Measurements from ENCODE around the gene SIAH3. TPM values are rescaled to one million over a fixed set of nuclear protein-coding genes. Genes with fewer than 3 reads are reported as not detected.

SIAH3 gene
- total RNA-seq, 2 experiments from 2014 or later = 0.07 to 0.12 TPM

DNA sequence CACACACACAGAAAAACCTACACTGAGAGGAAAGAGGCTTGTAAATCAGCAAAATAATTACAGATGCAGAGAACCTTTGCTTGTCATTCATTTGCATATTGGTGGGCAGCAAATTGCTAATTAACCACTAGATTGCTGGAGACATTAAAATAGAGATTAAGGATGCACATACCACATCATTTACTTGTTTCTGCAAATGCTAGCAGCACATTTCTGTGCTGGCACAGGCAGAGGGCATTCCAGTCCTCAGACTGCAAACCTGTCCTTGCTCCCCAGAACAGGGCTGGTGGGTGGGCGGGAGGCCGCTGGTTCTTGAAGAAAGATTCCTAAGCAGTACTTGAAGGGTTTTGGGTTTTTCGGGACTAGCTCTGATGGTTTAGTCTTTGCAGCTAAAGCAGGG, 941 bp upstream of the SIAH3 start:
- Mint-ChIP-seq H3K4me3 (no peak overlapping the region), H3K27ac (no peak overlapping the region), H3K9me3 (peaks cover 7% of the 10 kb centered on the region), H3K27me3 (ENCODE audit: low read depth) (no peaks in the 10 kb centered on the region), H3K36me3 (ENCODE audit: low read depth) (no peaks in the 10 kb centered on the region), H3K4me1 (ENCODE audit: low read depth) (peaks cover 39% of the 10 kb centered on the region)
- intact Hi-C loops (cut with micrococcal nuclease) = loop anchor here (5.0 kb wide), 2 partner anchors 115 to 200 kb away; partner anchors contain the start of gene ZC3H13
- CTCF ChIA-PET = no interaction called here
- DNase-seq = no peak

- Mint-ChIP-seq H3K9me3 (peaks cover 7% of the 10 kb centered on the region), H3K27me3 (ENCODE audit: low read depth) (no peaks in the 10 kb centered on the region), H3K36me3 (ENCODE audit: low read depth) (no peaks in the 10 kb centered on the region), H3K27ac (no peak overlapping the region), H3K4me1 (ENCODE audit: low read depth) (peaks cover 44% of the 10 kb centered on the region), H3K4me3 (no peak overlapping the region)
- CTCF ChIA-PET = no interaction called here
- intact Hi-C loops (cut with micrococcal nuclease) = loop anchor here (5.0 kb wide), 2 partner anchors 115 to 200 kb away; partner anchors contain the start of gene ZC3H13
- no peak for DNase-seq
These were observed 403 bp upstream of the SIAH3 start for GRCh38 chr13:45851956-45852355.

DNA sequence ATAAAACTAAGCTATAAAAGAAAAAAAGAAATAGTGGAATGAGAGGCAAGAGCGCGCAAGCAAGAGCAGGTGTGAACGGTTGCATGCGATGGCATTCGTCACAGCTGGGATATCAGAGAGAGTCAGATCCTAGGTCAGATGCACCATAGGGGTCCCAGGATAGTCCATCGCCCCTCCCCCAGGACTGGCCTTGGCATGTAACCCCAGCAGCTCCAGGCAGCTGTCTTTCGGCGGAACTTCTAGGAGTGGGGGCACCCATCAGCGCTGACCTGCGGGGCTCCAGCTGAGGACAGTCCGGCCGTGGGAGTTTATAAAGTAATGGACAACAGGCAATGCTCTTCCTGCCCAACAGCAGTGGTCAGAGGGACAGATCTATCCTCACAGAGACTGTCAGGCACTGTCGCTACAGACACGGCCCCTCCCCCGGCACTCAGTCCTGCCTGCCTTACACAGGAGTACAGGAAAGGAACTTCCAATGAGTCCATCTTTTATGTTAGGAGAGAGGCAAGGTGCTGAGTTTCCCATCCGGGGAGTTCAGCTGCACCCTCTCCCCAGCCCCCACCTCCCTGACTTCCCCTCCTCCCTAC, 1.4 kb downstream of the SIAH3 start:
- Mint-ChIP-seq H3K9me3 (peaks cover 7% of the 10 kb centered on the region), H3K27me3 (ENCODE audit: low read depth) (no peaks in the 10 kb centered on the region), H3K36me3 (ENCODE audit: low read depth) (no peaks in the 10 kb centered on the region), H3K4me3 (peak overlapping the region; percentile 85), H3K4me1 (ENCODE audit: low read depth) (peaks cover 52% of the 10 kb centered on the region), H3K27ac (no peak overlapping the region)
- intact Hi-C loops (cut with micrococcal nuclease) = loop anchor here (5.0 kb wide), 2 partner anchors 117 to 202 kb away; partner anchors contain the start of gene ZC3H13
- peak; percentile 11 for DNase-seq
- CTCF ChIA-PET = interaction anchor here (0.5 to 1.0 kb wide), 2 partner anchors 226 to 357 kb away, joined by 3 read pairs; no protein-coding TSS in a partner anchor

GRCh38 chr13:45849408-45849807, 2.1 kb downstream of the SIAH3 start:
- intact Hi-C loops (cut with micrococcal nuclease) = no loop called here

GRCh38 chr13:45847554-45848224, 3.9 kb downstream of the SIAH3 start:
- peak; percentile 45 for DNase-seq
- CTCF ChIA-PET = interaction anchor here (2.1 kb wide), 1 partner anchor 11 kb away, joined by 7 read pairs; no protein-coding TSS in a partner anchor
- Mint-ChIP-seq H3K4me1 (ENCODE audit: low read depth) (peaks cover 52% of the 10 kb centered on the region), H3K4me3 (peak overlapping the region; percentile 54), H3K27ac (no peak overlapping the region), H3K27me3 (ENCODE audit: low read depth) (no peaks in the 10 kb centered on the region), H3K9me3 (no peaks in the 10 kb centered on the region), H3K36me3 (ENCODE audit: low read depth) (no peaks in the 10 kb centered on the region)
- intact Hi-C loops (cut with micrococcal nuclease) = no loop called here

More at GRCh38 chr13:45849408-45849807, 2.1 kb downstream of the SIAH3 start:
- Mint-ChIP-seq H3K9me3 (peaks cover 6% of the 10 kb centered on the region), H3K36me3 (ENCODE audit: low read depth) (no peaks in the 10 kb centered on the region), H3K27ac (no peak overlapping the region), H3K27me3 (ENCODE audit: low read depth) (no peaks in the 10 kb centered on the region), H3K4me3 (no peak overlapping the region), H3K4me1 (ENCODE audit: low read depth) (peaks cover 52% of the 10 kb centered on the region)
- CTCF ChIA-PET = interaction anchor here (0.5 kb wide), 1 partner anchor 357 kb away, joined by 3 read pairs; no protein-coding TSS in a partner anchor
- no peak for DNase-seq

GRCh38 chr13:45846681-45847080, 4.9 kb downstream of the SIAH3 start:
- no peak overlapping the region for H3K27ac Mint-ChIP-seq
- no peaks in the 10 kb centered on the region for H3K36me3 Mint-ChIP-seq (ENCODE audit: low read depth)
- intact Hi-C loops (cut with micrococcal nuclease) = no loop called here
- CTCF ChIA-PET = interaction anchor here (2.1 kb wide), 1 partner anchor 12 kb away, joined by 7 read pairs; no protein-coding TSS in a partner anchor
- DNase-seq = no peak
- no peak overlapping the region for H3K4me3 Mint-ChIP-seq
- no peaks in the 10 kb centered on the region for H3K27me3 Mint-ChIP-seq (ENCODE audit: low read depth)
- H3K9me3 Mint-ChIP-seq = no peaks in the 10 kb centered on the region
- H3K4me1 Mint-ChIP-seq (ENCODE audit: low read depth) = peaks cover 51% of the 10 kb centered on the region

DNA sequence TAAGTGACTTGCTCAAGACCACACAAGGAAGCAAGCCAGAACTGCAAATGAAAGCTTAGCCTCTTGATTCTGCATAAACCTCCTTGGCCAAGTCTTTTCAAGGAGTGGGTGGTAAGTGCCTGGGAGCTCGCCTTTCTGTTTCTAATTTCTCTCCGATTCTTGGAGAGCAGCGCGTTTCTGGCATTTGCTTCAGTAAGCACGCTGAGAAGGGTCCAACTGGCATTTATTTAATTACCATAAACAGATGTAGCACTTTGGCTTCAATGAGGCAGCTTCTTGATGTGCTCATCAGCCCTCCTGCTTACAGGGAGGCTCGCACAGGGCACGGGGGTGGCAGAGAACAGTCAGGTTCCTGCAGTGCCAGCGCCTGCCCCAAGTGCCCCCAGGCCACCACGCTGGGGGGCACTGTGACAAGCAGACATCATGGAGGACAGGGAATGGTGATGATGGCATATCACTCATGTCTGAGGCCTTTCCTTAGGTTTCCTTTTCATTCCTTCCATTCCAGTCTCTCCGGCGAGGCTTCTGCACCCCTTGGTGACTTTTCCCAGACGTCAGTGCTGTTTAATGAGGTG, 13.3 kb downstream of the SIAH3 start:
- no peak overlapping the region for H3K4me3 Mint-ChIP-seq
- H3K36me3 Mint-ChIP-seq (ENCODE audit: low read depth) = no peaks in the 10 kb centered on the region
- DNase-seq = no peak
- no peaks in the 10 kb centered on the region for H3K9me3 Mint-ChIP-seq
- H3K27me3 Mint-ChIP-seq (ENCODE audit: low read depth) = no peaks in the 10 kb centered on the region
- CTCF ChIA-PET = no interaction called here
- no peaks in the 10 kb centered on the region for H3K4me1 Mint-ChIP-seq (ENCODE audit: low read depth)
- H3K27ac Mint-ChIP-seq = no peak overlapping the region
- intact Hi-C loops (cut with micrococcal nuclease) = no loop called here

DNA sequence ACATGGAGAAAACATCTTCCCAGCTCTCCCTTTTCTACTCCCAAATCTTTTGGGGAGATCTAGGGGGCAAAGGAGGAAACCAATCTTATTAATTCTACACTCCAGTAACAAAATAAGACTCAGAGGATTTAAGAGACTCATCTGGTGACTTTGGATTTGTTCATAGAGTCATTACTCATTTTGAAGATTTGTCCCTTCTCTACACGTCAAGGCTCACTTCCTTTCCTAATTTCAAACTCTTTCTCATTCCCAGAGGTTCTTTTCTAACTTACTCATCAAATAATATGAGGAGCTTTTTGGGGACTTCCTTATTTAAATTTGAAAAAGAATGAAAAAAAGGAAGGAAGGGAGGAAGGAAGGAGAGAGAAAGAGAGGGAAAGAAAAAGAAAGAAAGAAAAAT, 14.4 kb downstream of the SIAH3 start:
- Mint-ChIP-seq H3K4me3 (no peak overlapping the region), H3K4me1 (ENCODE audit: low read depth) (no peaks in the 10 kb centered on the region), H3K27me3 (ENCODE audit: low read depth) (no peaks in the 10 kb centered on the region), H3K9me3 (no peaks in the 10 kb centered on the region), H3K27ac (no peak overlapping the region), H3K36me3 (ENCODE audit: low read depth) (no peaks in the 10 kb centered on the region)
- CTCF ChIA-PET = no interaction called here
- DNase-seq = no peak
- intact Hi-C loops (cut with micrococcal nuclease) = no loop called here

DNA sequence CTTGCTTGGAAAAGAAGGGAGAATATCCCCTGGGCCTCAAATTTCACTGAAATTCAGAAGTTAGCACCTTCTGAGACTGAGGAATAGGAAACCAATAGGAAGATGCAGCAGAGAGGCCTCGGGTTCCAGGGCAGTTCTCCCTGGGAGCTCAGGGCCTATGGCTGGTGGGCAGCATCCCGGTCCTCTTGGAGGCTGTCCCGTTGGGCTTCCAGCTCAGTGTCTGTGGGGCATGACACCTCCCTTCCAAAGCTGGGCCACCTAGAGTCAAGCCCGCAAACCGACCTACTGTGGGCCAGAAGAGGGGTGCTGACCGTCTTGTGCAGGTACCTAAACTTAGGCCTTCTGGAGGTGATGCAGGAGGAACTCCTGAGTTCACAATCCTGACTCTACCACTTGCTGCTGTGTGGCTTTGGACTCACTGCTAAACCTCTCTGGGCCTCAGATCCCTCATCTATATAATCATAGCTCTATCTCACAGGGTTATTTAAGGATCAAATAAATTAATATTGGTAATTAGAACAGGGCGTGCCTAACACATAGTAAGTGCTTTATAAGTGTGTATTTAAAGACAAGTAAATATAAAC, 17.1 kb downstream of the SIAH3 start:
- Mint-ChIP-seq H3K9me3 (no peaks in the 10 kb centered on the region), H3K36me3 (ENCODE audit: low read depth) (no peaks in the 10 kb centered on the region), H3K4me3 (no peak overlapping the region), H3K27ac (no peak overlapping the region), H3K27me3 (ENCODE audit: low read depth) (no peaks in the 10 kb centered on the region), H3K4me1 (ENCODE audit: low read depth) (no peaks in the 10 kb centered on the region)
- CTCF ChIA-PET = no interaction called here
- DNase-seq = no peak
- intact Hi-C loops (cut with micrococcal nuclease) = no loop called here

GRCh38 chr13:45833663-45834375, 17.7 kb downstream of the SIAH3 start:
- Mint-ChIP-seq H3K4me1 (ENCODE audit: low read depth) (no peaks in the 10 kb centered on the region), H3K27ac (no peak overlapping the region), H3K27me3 (ENCODE audit: low read depth) (no peaks in the 10 kb centered on the region), H3K9me3 (no peaks in the 10 kb centered on the region), H3K4me3 (no peak overlapping the region), H3K36me3 (ENCODE audit: low read depth) (no peaks in the 10 kb centered on the region)
- CTCF ChIA-PET = no interaction called here
- intact Hi-C loops (cut with micrococcal nuclease) = no loop called here
- no peak for DNase-seq

- no peaks in the 10 kb centered on the region for H3K9me3 Mint-ChIP-seq
- no peak overlapping the region for H3K4me3 Mint-ChIP-seq
- no peak overlapping the region for H3K27ac Mint-ChIP-seq
- H3K4me1 Mint-ChIP-seq (ENCODE audit: low read depth) = no peaks in the 10 kb centered on the region
- intact Hi-C loops (cut with micrococcal nuclease) = no loop called here
- no peaks in the 10 kb centered on the region for H3K36me3 Mint-ChIP-seq (ENCODE audit: low read depth)
- no peak for DNase-seq
- no peaks in the 10 kb centered on the region for H3K27me3 Mint-ChIP-seq (ENCODE audit: low read depth)
- CTCF ChIA-PET = no interaction called here
These were observed 18.3 kb downstream of the SIAH3 start for GRCh38 chr13:45833242-45833641.

DNA sequence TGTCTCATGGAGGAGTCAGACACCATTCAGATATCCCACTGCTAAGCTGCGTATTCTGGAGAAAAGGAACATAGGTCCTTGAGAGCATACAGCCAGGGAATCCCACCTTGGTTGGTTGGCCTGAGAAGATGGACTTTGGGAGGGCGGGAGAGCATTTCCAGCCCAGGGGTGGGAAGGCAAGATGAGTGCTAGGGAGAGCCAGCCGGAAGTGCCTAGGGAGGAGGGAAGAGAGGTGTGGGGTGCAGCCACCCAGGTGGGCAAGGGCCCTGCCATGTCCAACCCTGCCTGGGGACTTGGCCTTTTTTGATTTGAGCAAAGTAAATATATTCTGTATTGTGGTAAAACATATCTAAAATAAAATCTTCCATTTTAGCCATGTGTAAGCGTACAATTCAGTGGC, 19.7 kb downstream of the SIAH3 start:
- H3K9me3 Mint-ChIP-seq = no peaks in the 10 kb centered on the region
- CTCF ChIA-PET = interaction anchor here (0.6 kb wide), 1 partner anchor 208 kb away, joined by 3 read pairs; no protein-coding TSS in a partner anchor
- H3K36me3 Mint-ChIP-seq (ENCODE audit: low read depth) = no peaks in the 10 kb centered on the region
- intact Hi-C loops (cut with micrococcal nuclease) = no loop called here
- H3K4me1 Mint-ChIP-seq (ENCODE audit: low read depth) = no peaks in the 10 kb centered on the region
- no peak overlapping the region for H3K4me3 Mint-ChIP-seq
- H3K27me3 Mint-ChIP-seq (ENCODE audit: low read depth) = no peaks in the 10 kb centered on the region
- no peak for DNase-seq
- H3K27ac Mint-ChIP-seq = no peak overlapping the region

All from activated naive CD4-positive, alpha-beta T cell treated with anti-CD3 and anti-CD28 coated beads for 36 hours (primary cell).